ENCODE results near the gene ATP5ME.

GRCh38 chr4:657834-658667, 16.0 kb downstream of the ATP5ME start:
- TF ChIP-seq, protein P1, sequence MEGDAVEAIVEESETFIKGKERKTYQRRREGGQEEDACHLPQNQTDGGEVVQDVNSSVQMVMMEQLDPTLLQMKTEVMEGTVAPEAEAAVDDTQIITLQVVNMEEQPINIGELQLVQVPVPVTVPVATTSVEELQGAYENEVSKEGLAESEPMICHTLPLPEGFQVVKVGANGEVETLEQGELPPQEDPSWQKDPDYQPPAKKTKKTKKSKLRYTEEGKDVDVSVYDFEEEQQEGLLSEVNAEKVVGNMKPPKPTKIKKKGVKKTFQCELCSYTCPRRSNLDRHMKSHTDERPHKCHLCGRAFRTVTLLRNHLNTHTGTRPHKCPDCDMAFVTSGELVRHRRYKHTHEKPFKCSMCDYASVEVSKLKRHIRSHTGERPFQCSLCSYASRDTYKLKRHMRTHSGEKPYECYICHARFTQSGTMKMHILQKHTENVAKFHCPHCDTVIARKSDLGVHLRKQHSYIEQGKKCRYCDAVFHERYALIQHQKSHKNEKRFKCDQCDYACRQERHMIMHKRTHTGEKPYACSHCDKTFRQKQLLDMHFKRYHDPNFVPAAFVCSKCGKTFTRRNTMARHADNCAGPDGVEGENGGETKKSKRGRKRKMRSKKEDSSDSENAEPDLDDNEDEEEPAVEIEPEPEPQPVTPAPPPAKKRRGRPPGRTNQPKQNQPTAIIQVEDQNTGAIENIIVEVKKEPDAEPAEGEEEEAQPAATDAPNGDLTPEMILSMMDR (IDR thresholded peaks at IDR 0.05 in 4 of 5, conservative IDR thresholded peaks at IDR 0.05 in 1 of 5): no peak
- no peak for TF ChIP-seq POLR2A (IDR thresholded peaks at IDR 0.05)

Measured in gastrocnemius medialis (tissue), 4 donors.